HCT116 (cell line): ENCODE results near the gene LMX1A. TPM values are rescaled to one million over a fixed set of nuclear protein-coding genes. Genes with fewer than 3 reads are reported as not detected.

ENCODE experiments used
- ATAC-seq: fragments of 200-7000 bp; cut with Tn5 transposase; 2 replicates; pipeline ENCODE4 v1.9.1; 2020; ENCODE audit warnings: mild to moderate bottlenecking, moderate library complexity
- BruUV-seq: library from RNA; stranded (reverse); fragments of 400-500 nt; replicated peaks from 2 replicates; lab custom pipeline; 2021; lab: Mats Ljungman, UMichigan
- CTCF ChIA-PET: fragments of 300-600 bp; sonication (Branson Sonifier 250); formaldehyde crosslinking; loops from one replicate; lab custom pipeline; 2021; ENCODE audit warnings: antibody characterized with exemption; lab: Charles Lee
- POLR2A ChIA-PET: fragments of 300-600, 350-600 bp; sonication (Branson Sonifier 250); formaldehyde crosslinking; loops from one replicate; lab custom pipeline; 2021; ENCODE audit warnings: antibody characterized with exemption; lab: Charles Lee
- RAD21 ChIA-PET, 2 experiments: fragments of 300-600 bp; sonication (Branson Sonifier 250); formaldehyde crosslinking; loops; one replicate each; lab custom pipeline; 2023; ENCODE audit warnings: low total read pairs in 2 of 2; ENCODE audit not compliant: uncharacterized antibody in 2 of 2, unreplicated experiment in 2 of 2, low non-redundant PET in 1 of 2; lab: Charles Lee
- DNase-seq: peaks from one replicate; pipeline ENCODE4 v3.0.0-alpha.2; 2010; ENCODE audit warnings: low read depth, low spot score
- H2AFZ ChIP-seq: fragments of 200-600 bp; shearing (Covaris generic), sonication (generic); 2 replicates; pipeline ENCODE4 v1.6.1; 2017; ENCODE audit warnings: low read depth, mixed run types, mixed read lengths, antibody characterized with exemption, low read length; ENCODE audit not compliant: poor library complexity, severe bottlenecking
- H3K27ac ChIP-seq: 2 replicates; pipeline ENCODE4 v1.5.1; 2012; ENCODE audit warnings: low read depth, low read length
- H3K27me3 ChIP-seq: fragments of 200-600 bp; sonication (generic); 2 replicates; pipeline ENCODE4 v1.6.1; 2016; ENCODE audit warnings: mixed run types, low read length, mixed read lengths; ENCODE audit not compliant: insufficient read depth
- H3K36me3 ChIP-seq, 2 experiments: fragments of 200-500 bp in 1 of 2; fragments of 200-600 bp in 1 of 2; sonication (Bioruptor generic) in 1 of 2; sonication (generic) in 1 of 2; 2 replicates each; pipeline versions ENCODE4 v1.5.1 to v1.6.1; 2014 to 2016; ENCODE audit warnings: low read length in 2 of 2, inconsistent platforms in 1 of 2, mixed read lengths in 1 of 2, mixed run types in 1 of 2; ENCODE audit not compliant: insufficient read depth in 2 of 2, control insufficient read depth in 1 of 2
- H3K4me1 ChIP-seq, 2 experiments: fragments of 200-600 bp in 1 of 2; sonication (generic) in 1 of 2; 2 replicates each; pipeline versions ENCODE4 v1.5.1 to v1.6.1; 2012 to 2017; ENCODE audit warnings: low read length in 2 of 2, inconsistent platforms in 1 of 2, mild to moderate bottlenecking in 1 of 2, mixed read lengths in 1 of 2, mixed run types in 1 of 2, moderate library complexity in 1 of 2; ENCODE audit not compliant: insufficient read depth in 2 of 2, control insufficient read depth in 1 of 2
- H3K4me2 ChIP-seq: fragments of 200-600 bp; sonication (generic); 2 replicates; pipeline ENCODE4 v1.6.1; 2017; ENCODE audit warnings: mixed run types, low read length, mixed read lengths
- H3K4me3 ChIP-seq, 2 experiments: fragments of 200-600 bp in 1 of 2; sonication (generic) in 1 of 2; replicated peaks in 1 of 2; 2 replicates each; pipeline ENCODE4 v1.5.1; 2011 to 2016; ENCODE audit warnings: low read length in 2 of 2, control low read depth in 1 of 2, low read depth in 1 of 2, mild to moderate bottlenecking in 1 of 2, mixed read lengths in 1 of 2, mixed run types in 1 of 2
- H3K79me2 ChIP-seq: fragments of 200-600 bp; sonication (generic); 2 replicates; pipeline ENCODE4 v1.6.1; 2017; ENCODE audit warnings: mild to moderate bottlenecking, mixed run types, low read length, moderate library complexity, mixed read lengths; ENCODE audit not compliant: insufficient read depth
- H3K9ac ChIP-seq: fragments of 200-600 bp; sonication (generic); 2 replicates; pipeline ENCODE4 v1.6.1; 2016; ENCODE audit warnings: low read length, mixed read lengths
- H3K9me2 ChIP-seq: fragments of 200-600 bp; sonication (generic), shearing (Covaris generic); 2 replicates; pipeline ENCODE4 v1.6.1; 2017; ENCODE audit warnings: mixed run types, mild to moderate bottlenecking, moderate library complexity; ENCODE audit not compliant: insufficient read depth
- H3K9me3 ChIP-seq, 2 experiments: fragments of 200-500 bp in 1 of 2; fragments of 200-600 bp in 1 of 2; sonication (Bioruptor generic) in 1 of 2; sonication (generic) in 1 of 2; 2 replicates each; pipeline ENCODE4 v1.6.1; 2014 to 2017; ENCODE audit warnings: low read length in 2 of 2, mixed read lengths in 2 of 2, inconsistent platforms in 1 of 2, low read depth in 1 of 2, mild to moderate bottlenecking in 1 of 2, mixed run types in 1 of 2, moderate library complexity in 1 of 2; ENCODE audit not compliant: control insufficient read depth in 1 of 2, insufficient read depth in 1 of 2
- H4K20me1 ChIP-seq: fragments of 200-600 bp; sonication (generic), shearing (Covaris generic); 2 replicates; pipeline ENCODE4 v1.6.1; 2017; ENCODE audit warnings: mixed run types, mild to moderate bottlenecking, moderate library complexity; ENCODE audit not compliant: insufficient read depth
- CBX3 ChIP-seq: IDR thresholded peaks from 2 replicates; pipeline ENCODE4 v1.6.1; 2012; ENCODE audit warnings: low read depth
- EGR1 ChIP-seq: IDR thresholded peaks from 2 replicates; pipeline ENCODE4 v1.6.1; 2012; ENCODE audit warnings: low read depth
- ELF1 ChIP-seq: IDR thresholded peaks from 2 replicates; pipeline ENCODE4 v1.6.1; 2012; ENCODE audit warnings: low read depth, borderline replicate concordance
- EZH2 ChIP-seq: fragments of 200-600 bp; sonication (generic); IDR thresholded peaks from 2 replicates; pipeline ENCODE4 v1.6.1; 2017; ENCODE audit warnings: antibody characterized with exemption, mixed run types
- EZH2phosphoT487 ChIP-seq: fragments of 200-600 bp; IDR thresholded peaks from 2 replicates; pipeline ENCODE4 v1.6.1; 2018; ENCODE audit warnings: antibody characterized with exemption, borderline replicate concordance
- FOSL1 ChIP-seq: IDR thresholded peaks from 2 replicates; pipeline ENCODE4 v1.6.1; 2012; ENCODE audit warnings: low read depth
- SIN3A ChIP-seq: IDR thresholded peaks from 2 replicates; pipeline ENCODE4 v1.6.1; 2012; ENCODE audit warnings: low read depth
- SP1 ChIP-seq: IDR thresholded peaks from 2 replicates; pipeline ENCODE4 v1.6.1; 2012; ENCODE audit warnings: low read depth
- SRF ChIP-seq: IDR thresholded peaks from 2 replicates; pipeline ENCODE4 v1.6.1; 2012; ENCODE audit warnings: low read depth
- ZFX ChIP-seq: fragments of 450-650 bp; IDR thresholded peaks from 2 replicates; pipeline ENCODE4 v1.6.1; 2017
- ZNF274 ChIP-seq: fragments of 200-500 bp; sonication (Bioruptor generic); IDR thresholded peaks from 2 replicates; pipeline ENCODE4 v1.6.1; 2014; ENCODE audit warnings: mild to moderate bottlenecking, low read depth, low read length, inconsistent platforms
- intact Hi-C: fragments of 100-400 bp; cut with micrococcal nuclease; formaldehyde crosslinking; loops from 2 replicates; pipeline ENCODE4 v1.10.0; 2022
- total RNA-seq: library from RNA; stranded (reverse); gene quantifications from one replicate; pipeline ENCODE4 v1.2.1, GENCODE V29; 2021; ENCODE audit not compliant: unreplicated experiment
- TF ChIP-seq, protein P1 (sequence below): IDR thresholded peaks from 2 replicates; pipeline ENCODE4 v1.6.1; 2011; ENCODE audit warnings: mild to moderate bottlenecking, low read length, moderate library complexity; ENCODE audit not compliant: insufficient replicate concordance; ENCODE audit errors: extremely low read depth
- TF ChIP-seq, protein P2 (sequence below): IDR thresholded peaks from 2 replicates; pipeline ENCODE4 v1.6.1; 2012

Gene LMX1A
- total RNA-seq, 1 experiment from 2014 or later, result not detected

DNA sequence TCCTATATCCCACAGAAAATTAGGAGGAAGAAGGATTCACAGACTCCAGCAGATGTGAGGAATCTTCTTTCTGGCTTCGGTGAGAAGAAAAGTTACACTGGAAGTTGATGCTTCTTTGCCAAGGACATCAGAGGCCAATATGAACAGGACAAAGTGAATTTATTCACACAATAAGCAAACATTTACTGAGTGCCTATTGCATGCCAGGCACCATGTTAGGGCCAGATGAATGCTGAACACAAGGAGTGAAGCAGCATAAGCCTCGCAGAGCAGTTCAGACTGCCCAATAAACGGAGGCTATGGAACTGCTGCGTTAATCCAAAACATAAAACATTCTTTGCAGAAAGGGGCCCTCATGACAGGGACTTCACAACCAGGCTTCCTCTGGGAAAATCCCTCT lies 114.6 kb downstream of the LMX1A start:
- H3K79me2 ChIP-seq, result no peaks in the 10 kb centered on the region
- H3K9ac ChIP-seq, result no peak overlapping the region
- ChIA-PET CTCF (no interaction called here), RAD21 (no interaction called here), POLR2A (no interaction called here)
- no peak overlapping the region for H3K27ac ChIP-seq
- H2AFZ ChIP-seq, result no peak overlapping the region
- intact Hi-C loops, result no loop called here
- DNase-seq (no peak), ATAC-seq (no peak)
- no peaks in the 10 kb centered on the region; the same call in 1 of the 2 replicates for H4K20me1 ChIP-seq
- no TSS peak for BruUV-seq
- TF ChIP-seq, protein P1, sequence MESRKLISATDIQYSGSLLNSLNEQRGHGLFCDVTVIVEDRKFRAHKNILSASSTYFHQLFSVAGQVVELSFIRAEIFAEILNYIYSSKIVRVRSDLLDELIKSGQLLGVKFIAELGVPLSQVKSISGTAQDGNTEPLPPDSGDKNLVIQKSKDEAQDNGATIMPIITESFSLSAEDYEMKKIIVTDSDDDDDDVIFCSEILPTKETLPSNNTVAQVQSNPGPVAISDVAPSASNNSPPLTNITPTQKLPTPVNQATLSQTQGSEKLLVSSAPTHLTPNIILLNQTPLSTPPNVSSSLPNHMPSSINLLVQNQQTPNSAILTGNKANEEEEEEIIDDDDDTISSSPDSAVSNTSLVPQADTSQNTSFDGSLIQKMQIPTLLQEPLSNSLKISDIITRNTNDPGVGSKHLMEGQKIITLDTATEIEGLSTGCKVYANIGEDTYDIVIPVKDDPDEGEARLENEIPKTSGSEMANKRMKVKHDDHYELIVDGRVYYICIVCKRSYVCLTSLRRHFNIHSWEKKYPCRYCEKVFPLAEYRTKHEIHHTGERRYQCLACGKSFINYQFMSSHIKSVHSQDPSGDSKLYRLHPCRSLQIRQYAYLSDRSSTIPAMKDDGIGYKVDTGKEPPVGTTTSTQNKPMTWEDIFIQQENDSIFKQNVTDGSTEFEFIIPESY, result no peak
- no peak for TF ChIP-seq SRF
- H3K9me2 ChIP-seq, result no peaks in the 10 kb centered on the region
- no peaks in the 10 kb centered on the region for H3K36me3 ChIP-seq
- H3K4me1 ChIP-seq, result no peaks in the 10 kb centered on the region
- H3K4me3 ChIP-seq, result no peak overlapping the region
- no peaks in the 10 kb centered on the region for H3K9me3 ChIP-seq
- peaks cover 62% of the 10 kb centered on the region for H3K27me3 ChIP-seq
- H3K4me2 ChIP-seq, result no peak overlapping the region

DNA sequence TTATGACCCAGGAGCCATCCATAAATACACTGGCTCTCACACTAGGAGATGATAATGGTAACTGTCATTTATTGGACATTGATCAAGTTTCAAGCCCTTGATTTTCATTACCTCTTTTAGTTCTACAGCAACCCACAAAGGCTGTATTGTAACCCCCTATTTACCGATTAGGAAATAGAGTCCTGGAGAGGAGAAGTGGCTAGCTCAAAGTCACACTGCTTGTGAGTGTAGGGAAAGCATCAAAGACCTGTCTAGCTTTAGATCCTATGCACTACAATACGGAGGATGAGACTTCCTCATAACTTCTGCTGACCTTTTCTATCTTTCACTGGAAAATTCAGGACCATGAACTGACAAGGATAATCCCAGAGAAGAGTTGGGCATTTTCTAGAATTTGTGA lies 115.2 kb downstream of the LMX1A start:
- Histone ChIP-seq H3K9me2 (no peaks in the 10 kb centered on the region), H3K9ac (no peak overlapping the region), H4K20me1 (no peaks in the 10 kb centered on the region; the same call in 1 of the 2 replicates), H3K79me2 (no peaks in the 10 kb centered on the region), H3K27ac (no peak overlapping the region), H2AFZ (no peak overlapping the region), H3K27me3 (peaks cover 61% of the 10 kb centered on the region), H3K36me3 (no peaks in the 10 kb centered on the region), H3K4me2 (no peak overlapping the region), H3K4me3 (no peak overlapping the region), H3K9me3 (no peaks in the 10 kb centered on the region), H3K4me1 (no peaks in the 10 kb centered on the region)
- RAD21 ChIA-PET, result no interaction called here
- TF ChIP-seq, protein P2, sequence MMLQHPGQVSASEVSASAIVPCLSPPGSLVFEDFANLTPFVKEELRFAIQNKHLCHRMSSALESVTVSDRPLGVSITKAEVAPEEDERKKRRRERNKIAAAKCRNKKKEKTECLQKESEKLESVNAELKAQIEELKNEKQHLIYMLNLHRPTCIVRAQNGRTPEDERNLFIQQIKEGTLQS, result no peak
- TF ChIP-seq EZH2 (no peak), FOSL1 (no peak), SIN3A (no peak), SP1 (no peak), EGR1 (no peak), ELF1 (no peak), ZFX (no peak), ZNF274 (no peak), EZH2phosphoT487 (no peak), CBX3 (no peak)
- DNase-seq (no peak), ATAC-seq (no peak)
- CTCF ChIA-PET, result no interaction called here
- BruUV-seq, result no TSS peak
- POLR2A ChIA-PET, result no interaction called here
- intact Hi-C loops, result no loop called here
